Measurements from ENCODE around the gene SLC39A11. TPM values are rescaled to one million over a fixed set of nuclear protein-coding genes. Genes with fewer than 3 reads are reported as not detected.
A peak's percentile ranks its signal among the peaks of the same experiment; 100 is the strongest.

The SLC39A11 gene
- polyA plus RNA-seq, 3 donors = 16.6 to 27.9 (median 26.6) TPM

- Histone ChIP-seq H3K4me1 (ENCODE audit: control insufficient read depth in 1 of 2, insufficient read depth in 2 of 2, low read length in 2 of 2) (no peaks in the 10 kb centered on the region), H3K79me2 (ENCODE audit: insufficient read depth, low read length) (peaks cover 4% of the 10 kb centered on the region), H3K4me3 (replicated peaks in 1 of 3; ENCODE audit: low read depth in 2 of 3, low read length in 3 of 3) (no peak overlapping the region), H3K4me2 (replicated peaks; ENCODE audit: extremely low read depth, low read length, poor library complexity, severe bottlenecking) (no peak overlapping the region), H3K9me3 (replicated peaks in 1 of 2; ENCODE audit: control insufficient read depth in 1 of 2, insufficient read depth in 1 of 2, low read length in 2 of 2) (no peaks in the 10 kb centered on the region), H2AFZ (ENCODE audit: insufficient read depth, low read depth, low read length, poor library complexity, severe bottlenecking) (no peak overlapping the region), H3K9ac (ENCODE audit: insufficient read depth, low read length, poor library complexity, severe bottlenecking) (no peak overlapping the region), H3K27me3 (ENCODE audit: control insufficient read depth in 2 of 2, insufficient read depth in 2 of 2, low read length in 2 of 2) (no peaks in the 10 kb centered on the region), H3K36me3 (replicated peaks in 1 of 2; ENCODE audit: control insufficient read depth in 1 of 2, insufficient read depth in 2 of 2, low read length in 2 of 2) (peaks cover 40 to 74% of the 10 kb centered on the region in 2 donors), H3K27ac (ENCODE audit: low read depth in 1 of 2, low read length in 2 of 2) (no peak overlapping the region), H4K20me1 (ENCODE audit: insufficient read depth, low read length) (no peaks in the 10 kb centered on the region)
- Mint-ChIP-seq H3K4me1 (no peaks in the 10 kb centered on the region), H3K4me3 (no peak overlapping the region), H3K36me3 (peaks cover 65 to 77% of the 10 kb centered on the region in 2 donors), H3K9me3 (no peaks in the 10 kb centered on the region), H3K27ac (peak overlapping the region in 1 of 7 donors; percentile 23), H3K27me3 (ENCODE audit: low read depth in 3 of 3) (peaks cover 0 to 3% (median 0%) of the 10 kb centered on the region in 3 donors)
- intact Hi-C loops (cut with micrococcal nuclease) = no loop called here
- TF ChIP-seq CTCF (IDR thresholded peaks at IDR 0.05) = no peak
- DNase-seq = no peak
- 100% methylated on average over 4 of the region's 6 CpGs for WGBS (ENCODE audit: insufficient coverage)
These were observed 149.9 kb downstream of the SLC39A11 start for GRCh38 chr17:72942579-72942978.

GRCh38 chr17:72940496-72940895, 152.0 kb downstream of the SLC39A11 start:
- no peaks in the 10 kb centered on the region for H3K4me1 Mint-ChIP-seq
- H3K79me2 ChIP-seq (ENCODE audit: insufficient read depth, low read length) = peaks cover 4% of the 10 kb centered on the region
- WGBS (ENCODE audit: insufficient coverage) = 100% methylated on average over 1 of the region's 11 CpGs
- no peak for TF ChIP-seq CTCF (IDR thresholded peaks at IDR 0.05)
- H3K4me3 Mint-ChIP-seq = no peak overlapping the region
- H3K4me3 ChIP-seq (replicated peaks in 1 of 3; ENCODE audit: low read depth in 2 of 3, low read length in 3 of 3) = no peak overlapping the region
- no peaks in the 10 kb centered on the region for H3K9me3 ChIP-seq (replicated peaks in 1 of 2; ENCODE audit: control insufficient read depth in 1 of 2, insufficient read depth in 1 of 2, low read length in 2 of 2)
- H2AFZ ChIP-seq (ENCODE audit: insufficient read depth, low read depth, low read length, poor library complexity, severe bottlenecking) = no peak overlapping the region
- H3K9ac ChIP-seq (ENCODE audit: insufficient read depth, low read length, poor library complexity, severe bottlenecking) = no peak overlapping the region
- no peak for DNase-seq
- no peaks in the 10 kb centered on the region for H3K27me3 ChIP-seq (ENCODE audit: control insufficient read depth in 2 of 2, insufficient read depth in 2 of 2, low read length in 2 of 2)
- no peak overlapping the region for H3K27ac Mint-ChIP-seq
- peaks cover 55 to 70% of the 10 kb centered on the region in 2 donors for H3K36me3 Mint-ChIP-seq
- H3K36me3 ChIP-seq (replicated peaks in 1 of 2; ENCODE audit: control insufficient read depth in 1 of 2, insufficient read depth in 2 of 2, low read length in 2 of 2) = peaks cover 30 to 66% of the 10 kb centered on the region in 2 donors
- H3K27ac ChIP-seq (ENCODE audit: low read depth in 1 of 2, low read length in 2 of 2) = no peak overlapping the region
- H3K4me1 ChIP-seq (ENCODE audit: control insufficient read depth in 1 of 2, insufficient read depth in 2 of 2, low read length in 2 of 2) = no peaks in the 10 kb centered on the region
- peaks cover 0 to 3% (median 0%) of the 10 kb centered on the region in 3 donors for H3K27me3 Mint-ChIP-seq (ENCODE audit: low read depth in 3 of 3)
- H3K4me2 ChIP-seq (replicated peaks; ENCODE audit: extremely low read depth, low read length, poor library complexity, severe bottlenecking) = no peak overlapping the region
- intact Hi-C loops (cut with micrococcal nuclease) = no loop called here
- no peaks in the 10 kb centered on the region for H3K9me3 Mint-ChIP-seq
- no peaks in the 10 kb centered on the region for H4K20me1 ChIP-seq (ENCODE audit: insufficient read depth, low read length)
